NCI-H524 treated with DMSO at 0.1 percent for 48 hours (cell line): Measurements from ENCODE around the gene METRNL.
"Not testable (repeated sequence)": the region's sequence is repeated elsewhere in the genome, so short reads cannot be mapped to it uniquely, and the experiment has no call there.

Experiments
- DNase-seq: peaks from one replicate; lab custom pipeline; 2025; lab: John Stamatoyannopoulos, UW

The METRNL gene, protein sequence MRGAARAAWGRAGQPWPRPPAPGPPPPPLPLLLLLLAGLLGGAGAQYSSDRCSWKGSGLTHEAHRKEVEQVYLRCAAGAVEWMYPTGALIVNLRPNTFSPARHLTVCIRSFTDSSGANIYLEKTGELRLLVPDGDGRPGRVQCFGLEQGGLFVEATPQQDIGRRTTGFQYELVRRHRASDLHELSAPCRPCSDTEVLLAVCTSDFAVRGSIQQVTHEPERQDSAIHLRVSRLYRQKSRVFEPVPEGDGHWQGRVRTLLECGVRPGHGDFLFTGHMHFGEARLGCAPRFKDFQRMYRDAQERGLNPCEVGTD

DNA sequence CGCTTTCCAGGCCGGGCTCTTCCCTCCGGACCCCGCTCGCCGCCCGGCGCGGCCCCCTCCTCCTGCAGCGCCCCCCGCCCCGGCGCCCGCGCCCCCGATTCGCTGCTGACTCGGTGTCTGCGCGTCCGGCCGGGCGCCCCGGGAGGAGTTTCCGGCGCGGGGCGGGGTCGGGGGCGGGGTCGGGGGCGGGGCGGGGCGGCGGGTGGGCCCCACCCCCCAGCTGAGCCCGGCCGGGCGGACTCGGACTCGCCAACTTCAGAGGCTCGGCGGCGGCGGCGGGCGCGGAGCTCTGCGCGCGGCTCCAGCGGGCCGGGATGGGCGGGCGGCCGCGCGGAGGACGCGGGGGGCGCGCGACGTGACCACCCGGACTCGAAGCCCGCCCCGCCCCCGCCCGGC is at the start of gene METRNL:
Gene METRNL (plus strand): TSS at position 258 of the 396 bp plus-strand sequence. CDS start 207 bp downstream, outside the sequence.
- no peak for DNase-seq

DNA sequence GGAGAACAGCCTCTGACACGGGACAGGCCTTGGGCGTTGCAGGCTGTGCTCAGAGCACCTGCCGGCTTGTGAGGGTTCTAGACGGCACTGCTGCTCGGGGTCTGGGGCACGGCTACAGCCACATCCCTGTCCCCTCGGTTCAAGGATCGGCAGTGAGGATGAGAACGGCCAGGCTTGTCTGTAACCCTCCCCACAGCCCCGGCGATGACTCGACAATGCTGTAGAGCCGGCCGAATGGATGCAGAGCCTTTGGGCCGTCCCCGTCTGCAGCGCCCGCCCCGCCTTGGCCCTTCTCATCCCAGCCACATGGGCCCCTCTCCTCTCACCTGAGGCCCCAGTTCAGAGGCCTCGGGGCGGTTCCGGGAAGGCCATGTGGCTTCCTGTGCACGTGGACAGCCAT is 49.0 kb upstream of the METRNL start:
- no peak for DNase-seq

GRCh38 chr17:83031321-83031945 is 48.0 kb upstream of the METRNL start:
- DNase-seq = no peak

- not testable (repeated sequence) for DNase-seq
Observed at GRCh38 chr17:83031946-83032451, 47.4 kb upstream of the METRNL start.

- no peak for DNase-seq
Observed at GRCh38 chr17:83032781-83033180, 46.6 kb upstream of the METRNL start.

- no peak for DNase-seq
Observed at GRCh38 chr17:83034525-83034924, 44.9 kb upstream of the METRNL start.

GRCh38 chr17:83035722-83036121 is 43.7 kb upstream of the METRNL start:
- no peak for DNase-seq

- no peak for DNase-seq
Observed at GRCh38 chr17:83036193-83036592, 43.2 kb upstream of the METRNL start.

- DNase-seq = no peak
Observed at GRCh38 chr17:83036666-83037065, 42.7 kb upstream of the METRNL start.

DNA sequence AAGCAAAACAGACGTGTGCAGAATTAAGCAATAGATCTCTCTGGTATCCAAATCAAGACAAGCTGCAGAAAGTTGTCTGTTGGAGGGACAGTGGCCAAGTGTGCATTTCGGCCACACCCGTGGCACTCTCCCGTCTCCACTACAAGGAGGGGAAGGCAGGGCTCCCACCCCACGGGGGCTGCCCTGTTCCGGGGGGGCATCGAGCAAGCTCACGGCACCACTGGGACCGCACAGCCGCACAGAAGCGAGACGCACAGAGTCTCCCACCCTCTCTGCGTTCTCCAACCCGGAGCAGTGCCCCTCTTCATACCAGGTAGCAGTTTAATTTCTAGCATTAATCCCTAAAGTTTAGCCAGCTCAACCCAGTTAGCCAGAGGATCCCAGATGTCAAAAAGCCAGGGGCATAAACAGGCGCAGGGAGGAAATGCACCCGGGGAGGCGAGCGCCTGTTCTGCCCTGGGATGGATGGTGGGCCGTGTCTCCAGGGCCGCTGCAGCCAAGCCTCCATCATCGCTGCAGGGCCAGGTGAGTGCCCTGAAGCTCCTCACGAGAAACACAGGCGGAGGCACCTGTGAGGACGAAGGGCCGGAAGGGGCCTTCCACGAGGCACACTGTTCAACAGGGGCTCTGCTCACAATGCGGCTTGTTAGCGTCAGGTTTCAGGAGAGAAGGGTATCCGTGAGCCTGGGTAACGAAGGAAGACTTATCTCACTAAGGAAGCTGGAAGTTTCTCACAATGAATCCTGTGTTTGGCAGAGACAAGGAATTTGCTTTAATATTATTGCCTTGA is 42.1 kb upstream of the METRNL start:
- DNase-seq = no peak

DNA sequence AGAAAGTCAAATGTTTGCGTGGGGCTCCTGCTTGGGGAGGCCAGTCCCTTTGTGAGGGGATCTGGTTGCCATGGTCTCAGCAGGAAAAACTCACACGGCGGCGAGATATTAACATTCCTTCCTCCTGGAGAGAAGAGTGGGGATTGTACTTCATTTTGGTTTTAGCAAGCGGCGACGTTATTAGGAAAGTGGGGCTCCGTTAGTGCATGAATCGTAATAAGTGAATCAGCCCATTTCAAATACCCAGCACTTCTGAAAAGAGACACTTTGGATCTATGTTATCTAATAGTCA is 41.6 kb upstream of the METRNL start:
- DNase-seq = no peak

GRCh38 chr17:83038983-83039382 is 40.4 kb upstream of the METRNL start:
- not testable (repeated sequence) for DNase-seq

DNA sequence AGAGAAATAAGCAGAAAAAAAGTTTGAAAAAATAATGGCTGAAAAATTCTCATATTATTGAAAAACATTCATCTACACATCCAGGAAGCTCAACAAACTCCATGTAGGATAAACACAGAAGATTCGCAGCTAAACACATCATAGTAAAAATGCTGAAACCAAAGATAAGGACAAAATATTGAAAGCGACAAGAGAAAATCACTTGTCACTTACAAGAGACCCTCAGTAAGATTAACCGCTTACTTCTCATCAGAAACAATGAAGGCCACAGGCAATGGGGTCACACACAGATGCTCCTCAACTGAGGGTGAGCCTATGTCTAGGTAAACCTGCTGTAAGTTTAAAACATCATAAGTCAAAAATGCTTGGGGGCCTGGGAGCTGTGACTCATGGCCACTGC is 38.1 kb upstream of the METRNL start:
- DNase-seq = no peak

GRCh38 chr17:83042522-83043158 is 36.8 kb upstream of the METRNL start:
- no peak for DNase-seq

- DNase-seq = not testable (repeated sequence)
Observed at GRCh38 chr17:83044479-83044878, 34.9 kb upstream of the METRNL start.

GRCh38 chr17:83046448-83047181 is 32.8 kb upstream of the METRNL start:
- DNase-seq = no peak

DNA sequence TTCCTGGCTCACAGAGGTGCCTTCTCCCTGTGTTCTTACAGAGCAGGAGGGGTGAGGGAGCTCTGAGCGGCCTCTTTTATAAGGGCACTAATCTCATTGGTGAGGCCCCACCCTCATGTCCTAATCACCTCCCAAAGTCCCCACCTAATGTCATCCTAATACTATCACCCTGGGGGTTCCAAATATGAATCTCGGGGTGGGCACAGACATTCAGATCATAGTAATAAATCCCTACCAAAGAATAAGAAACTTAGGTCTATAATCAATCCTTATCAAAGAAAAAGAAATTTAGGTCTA is 32.3 kb upstream of the METRNL start:
- no peak for DNase-seq

- DNase-seq = not testable (repeated sequence)
Observed at GRCh38 chr17:83047818-83048475, 31.5 kb upstream of the METRNL start.

GRCh38 chr17:83050651-83051395 is 28.6 kb upstream of the METRNL start:
- no peak for DNase-seq

- DNase-seq = peak; percentile 26
Observed at GRCh38 chr17:83051396-83052240, 27.8 kb upstream of the METRNL start.
